Thyroid gland (tissue), 4 donors: ENCODE data around the gene TBC1D8. TPM values are rescaled to one million over a fixed set of nuclear protein-coding genes. Genes with fewer than 3 reads are reported as not detected.

Experiments used
- DNase-seq, 2 donors: peaks; one replicate each; pipeline ENCODE4 v3.0.0-alpha.2; 2019
- H3K27ac ChIP-seq, 3 donors: fragments of 200-600 bp; sonication (generic); 1 replicate in 2 of 3; 2 replicates in 1 of 3; pipeline ENCODE4 v1.5.1; 2016 to 2019; ENCODE audit warnings: mild to moderate bottlenecking in 1 of 3, moderate library complexity in 1 of 3
- H3K27me3 ChIP-seq: fragments of 200-600 bp; sonication (generic); one replicate; pipeline ENCODE4 v1.5.1; 2019
- H3K36me3 ChIP-seq, 2 donors: fragments of 200-600 bp; sonication (generic); one replicate each; pipeline ENCODE4 v1.5.1; 2016 to 2019
- H3K4me1 ChIP-seq, 2 donors: fragments of 200-600 bp; sonication (generic); one replicate each; pipeline ENCODE4 v1.5.1; 2017 to 2019
- H3K4me3 ChIP-seq, 3 donors: fragments of 200-600 bp; sonication (generic); replicated peaks in 1 of 3; 1 replicate in 2 of 3; 2 replicates in 1 of 3; pipeline ENCODE4 v1.5.1; 2016; ENCODE audit warnings: mild to moderate bottlenecking in 1 of 3
- H3K9me3 ChIP-seq: fragments of 200-600 bp; sonication (generic); one replicate; pipeline ENCODE4 v1.5.1; 2017
- CTCF ChIP-seq, 6 experiments: fragments of 200-600 bp in 3 of 6; fragments of 450-650 bp in 3 of 6; sonication (generic) in 3 of 6; IDR thresholded peaks; one replicate each; pipeline ENCODE4 v1.5.1; 2016 to 2019; ENCODE audit warnings: antibody characterized with exemption in 6 of 6, mild to moderate bottlenecking in 2 of 6, inconsistent platforms in 1 of 6, moderate library complexity in 1 of 6
- POLR2A ChIP-seq, 2 donors: fragments of 450-650 bp; IDR thresholded peaks; one replicate each; pipeline ENCODE4 v1.6.1; 2017; ENCODE audit warnings: antibody characterized with exemption in 2 of 2, mild to moderate bottlenecking in 2 of 2, moderate library complexity in 1 of 2
- WGBS, 2 donors: methylation state at CpG; one replicate each; pipeline ENCODE4 v1.1.5; 2017; 5-methylcytosine and 5-hydroxymethylcytosine counted together
- intact Hi-C: fragments of 100-400 bp; cut with DNase I; formaldehyde crosslinking; loops from one replicate; pipeline ENCODE4 v1.15.1; 2023
- total RNA-seq, 4 donors: library from RNA; depleted of rRNA; stranded (reverse); fragments of >200 nt; gene quantifications; one replicate each; pipeline ENCODE4 v1.2.3, GENCODE V29; 2016

TBC1D8 gene
- total RNA-seq, 4 donors from 2014 or later = 16.4 to 36.8 (median 27.1) TPM

DNA sequence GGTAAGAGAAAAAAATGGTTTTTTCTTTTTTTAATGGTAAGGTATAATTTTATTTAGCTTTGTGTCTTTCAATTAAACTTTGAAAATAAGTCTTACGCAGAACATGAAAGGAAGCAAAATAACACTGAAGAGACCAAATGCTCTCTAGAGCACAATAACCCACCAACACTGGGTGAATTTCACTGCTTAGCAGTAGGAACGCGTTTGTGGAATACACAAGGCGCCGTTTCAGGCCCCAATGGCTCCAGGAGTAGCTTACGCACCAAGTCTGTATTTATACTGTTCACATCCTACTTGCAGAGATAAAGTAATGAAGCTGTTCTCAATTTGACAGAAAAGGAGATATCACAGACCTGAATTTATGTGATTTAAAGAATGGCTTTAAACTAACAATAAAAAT lies 125.6 kb downstream of the TBC1D8 start:
- intact Hi-C loops = no loop called here
- H3K36me3 ChIP-seq = no peaks in the 10 kb centered on the region
- WGBS, 2 donors = 68 to 74% methylated on average over 6 of the region's 6 CpGs

GRCh38 chr2:101023327-101024107 lies 127.7 kb downstream of the TBC1D8 start:
- intact Hi-C loops = no loop called here
- no peaks in the 10 kb centered on the region for H3K36me3 ChIP-seq
- 98 to 99% methylated on average over 6 of the region's 6 CpGs for WGBS, 2 donors

More for the DNA sequence above, 125.6 kb downstream of the TBC1D8 start:
- Histone ChIP-seq H3K4me1 (no peaks in the 10 kb centered on the region), H3K27me3 (no peaks in the 10 kb centered on the region), H3K27ac (no peak overlapping the region), H3K4me3 (no peak overlapping the region), H3K9me3 (no peaks in the 10 kb centered on the region)
- TF ChIP-seq POLR2A (IDR thresholded peaks at IDR 0.05) (no peak), CTCF (IDR thresholded peaks at IDR 0.05) (no peak)
- no peak for DNase-seq

DNA sequence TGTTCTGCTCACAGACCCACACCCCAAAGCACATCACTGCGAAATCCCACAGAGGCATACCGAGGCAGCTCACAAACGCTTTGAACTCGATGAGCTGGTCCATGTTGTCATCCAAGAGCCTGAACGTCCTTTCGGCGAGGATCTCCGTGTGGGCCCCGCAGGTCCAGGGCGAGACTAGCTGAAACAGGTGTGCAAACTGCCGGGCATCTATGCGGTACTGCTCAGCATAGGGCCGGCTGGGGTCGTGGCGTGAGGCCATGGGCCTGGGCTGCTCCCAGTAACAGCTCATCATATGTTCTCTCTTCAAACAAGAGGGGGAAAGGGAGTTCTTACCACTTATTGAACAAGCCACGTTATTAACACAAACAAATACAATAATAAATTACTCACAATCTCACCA lies 129.0 kb downstream of the TBC1D8 start:
- intact Hi-C loops = no loop called here
- Histone ChIP-seq H3K27me3 (no peaks in the 10 kb centered on the region), H3K27ac (no peak overlapping the region), H3K4me1 (no peaks in the 10 kb centered on the region), H3K9me3 (no peaks in the 10 kb centered on the region), H3K36me3 (no peaks in the 10 kb centered on the region), H3K4me3 (no peak overlapping the region)
- 93 to 95% methylated on average over 16 of the region's 16 CpGs for WGBS, 2 donors
- DNase-seq = no peak
- no peak for TF ChIP-seq POLR2A (IDR thresholded peaks at IDR 0.05)
- no peak for TF ChIP-seq CTCF (IDR thresholded peaks at IDR 0.05)

More at GRCh38 chr2:101023327-101024107, 127.7 kb downstream of the TBC1D8 start:
- no peak for TF ChIP-seq CTCF (IDR thresholded peaks at IDR 0.05)
- H3K4me3 ChIP-seq = no peak overlapping the region
- no peak for DNase-seq
- no peaks in the 10 kb centered on the region for H3K4me1 ChIP-seq
- H3K27me3 ChIP-seq = no peaks in the 10 kb centered on the region
- no peaks in the 10 kb centered on the region for H3K9me3 ChIP-seq
- no peak overlapping the region for H3K27ac ChIP-seq

- no peaks in the 10 kb centered on the region for H3K4me1 ChIP-seq
- no peak overlapping the region for H3K27ac ChIP-seq
- H3K27me3 ChIP-seq = no peaks in the 10 kb centered on the region
- DNase-seq = peak; percentile 43 to 46
- H3K36me3 ChIP-seq = no peaks in the 10 kb centered on the region
- H3K9me3 ChIP-seq = no peaks in the 10 kb centered on the region
- TF ChIP-seq CTCF (IDR thresholded peaks at IDR 0.05) (no peak), POLR2A (IDR thresholded peaks at IDR 0.05) (no peak)
- WGBS, 2 donors = 40 to 47% methylated on average over 8 of the region's 8 CpGs
- no peak overlapping the region for H3K4me3 ChIP-seq
- intact Hi-C loops = no loop called here
Observed at GRCh38 chr2:101018934-101019333, 132.2 kb downstream of the TBC1D8 start.

GRCh38 chr2:101017371-101017770 lies 133.8 kb downstream of the TBC1D8 start:
- Histone ChIP-seq H3K4me3 (no peak overlapping the region), H3K9me3 (no peaks in the 10 kb centered on the region), H3K36me3 (no peaks in the 10 kb centered on the region), H3K27ac (no peak overlapping the region), H3K27me3 (no peaks in the 10 kb centered on the region), H3K4me1 (no peaks in the 10 kb centered on the region)
- intact Hi-C loops = no loop called here
- TF ChIP-seq POLR2A (IDR thresholded peaks at IDR 0.05) (no peak), CTCF (IDR thresholded peaks at IDR 0.05) (no peak)
- WGBS, 2 donors = 89 to 94% methylated on average over 3 of the region's 3 CpGs
- DNase-seq = no peak
